ENCODE measurements around the gene IVD.

GRCh38 chr15:40436892-40437751 is 31.5 kb downstream of the IVD start:
- no peak for TF ChIP-seq CTCF (conservative IDR thresholded peaks at IDR 0.05 in 1 of 2, IDR thresholded peaks at IDR 0.05 in 1 of 2; ENCODE audit: extremely low read depth in 1 of 2, insufficient read depth in 1 of 2, low read depth in 1 of 2, low read length in 2 of 2)
- no peak for TF ChIP-seq EZH2 (IDR thresholded peaks at IDR 0.05; ENCODE audit: borderline replicate concordance, low read length)
